Vagina (tissue), 2 donors: ENCODE measurements around the gene REM2. TPM values are rescaled to one million over a fixed set of nuclear protein-coding genes. Genes with fewer than 3 reads are reported as not detected.
A peak's percentile ranks its signal among the peaks of the same experiment; 100 is the strongest.

Experiments
- DNase-seq, 2 donors: peaks; one replicate each; pipeline ENCODE4 v3.0.0-alpha.2; 2017; ENCODE audit errors: extremely low spot score in 2 of 2
- H3K27ac ChIP-seq: fragments of 200-600 bp; sonication (generic); one replicate; pipeline ENCODE4 v1.5.1; 2019
- H3K27me3 ChIP-seq: fragments of 200-600 bp; sonication (generic); one replicate; pipeline ENCODE4 v1.5.1; 2019
- H3K36me3 ChIP-seq, 2 donors: fragments of 200-600 bp; sonication (generic); one replicate each; pipeline ENCODE4 v1.5.1; 2017 to 2019
- H3K4me1 ChIP-seq: fragments of 200-600 bp; sonication (generic); one replicate; pipeline ENCODE4 v1.5.1; 2019
- H3K4me3 ChIP-seq, 2 donors: fragments of 200-600 bp; sonication (generic); 1 replicate in 1 of 2; 2 replicates in 1 of 2; pipeline ENCODE4 v1.5.1; 2016 to 2019
- H3K9me3 ChIP-seq: fragments of 200-600 bp; sonication (generic); one replicate; pipeline ENCODE4 v1.5.1; 2019
- CTCF ChIP-seq, 3 experiments: fragments of 450-650 bp in 2 of 3; fragments of 200-600 bp in 1 of 3; sonication (generic) in 1 of 3; IDR thresholded peaks; one replicate each; pipeline ENCODE4 v1.5.1; 2017 to 2019; ENCODE audit warnings: antibody characterized with exemption in 3 of 3, mild to moderate bottlenecking in 2 of 3, moderate library complexity in 2 of 3
- POLR2A ChIP-seq, 2 donors: fragments of 450-650 bp; IDR thresholded peaks; one replicate each; pipeline ENCODE4 v1.6.1; 2017; ENCODE audit warnings: antibody characterized with exemption in 2 of 2, mild to moderate bottlenecking in 2 of 2, moderate library complexity in 2 of 2
- POLR2AphosphoS5 ChIP-seq, 2 donors: sonication (generic); formaldehyde crosslinking; IDR thresholded peaks; one replicate each; pipeline ENCODE4 v1.9.0; 2017; ENCODE audit warnings: antibody characterized with exemption in 2 of 2, mild to moderate bottlenecking in 2 of 2, low read depth in 1 of 2; ENCODE audit not compliant: insufficient read depth in 1 of 2
- intact Hi-C: fragments of 100-400 bp; cut with DNase I; formaldehyde crosslinking; loops from one replicate; pipeline ENCODE4 v1.15.1; 2023
- total RNA-seq: library from RNA; depleted of rRNA; stranded (reverse); fragments of >200 nt; gene quantifications from one replicate; pipeline ENCODE4 v1.2.3, GENCODE V29; 2016

REM2 gene
- total RNA-seq, 1 donor from 2014 or later, result 3.9 TPM

DNA sequence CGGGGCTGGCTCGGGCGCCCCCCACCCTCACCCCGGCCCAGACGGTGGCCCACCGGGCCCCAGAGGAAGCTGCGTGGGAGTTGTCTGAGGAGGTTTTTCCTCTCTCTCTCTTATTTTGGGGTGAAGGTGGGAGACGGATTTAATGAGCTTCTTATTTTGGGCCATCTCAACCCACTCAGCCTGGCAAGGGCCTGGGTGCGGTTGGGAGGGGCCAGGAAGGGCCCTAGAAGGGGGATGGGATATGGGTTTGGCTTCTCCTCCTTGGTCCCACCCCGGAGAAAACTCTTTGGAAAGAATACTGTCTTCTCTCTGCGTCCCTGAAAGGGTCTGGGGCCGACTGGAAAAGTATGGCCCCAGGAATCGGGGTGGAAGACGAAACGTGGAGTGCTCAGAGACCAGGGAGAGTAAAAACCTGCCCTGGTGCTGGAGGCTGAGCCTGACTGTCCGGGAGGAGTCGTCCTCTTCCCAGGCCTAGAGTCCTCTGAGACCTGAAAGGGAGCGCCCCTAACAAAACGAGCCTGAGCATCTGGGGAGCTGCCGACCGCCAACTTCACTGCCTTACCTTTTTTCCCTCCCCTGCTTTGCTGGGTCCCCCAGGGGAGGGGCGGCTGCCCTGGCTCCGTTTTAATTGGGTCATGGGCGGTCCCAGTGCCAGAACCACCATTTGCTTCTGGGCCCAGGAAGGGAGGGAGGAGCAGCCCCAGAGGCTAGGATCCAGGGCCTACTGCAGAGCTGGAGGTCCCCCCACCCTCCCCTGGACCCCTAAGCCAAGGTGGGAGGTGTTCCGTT lies 45.1 kb upstream of the REM2 start:
- DNase-seq, result no peak
- Histone ChIP-seq H3K36me3 (peaks cover 0 to 32% of the 10 kb centered on the region in 2 donors), H3K27me3 (no peaks in the 10 kb centered on the region), H3K4me3 (peak overlapping the region; percentile 77 to 96), H3K9me3 (no peaks in the 10 kb centered on the region), H3K4me1 (peaks cover 57% of the 10 kb centered on the region), H3K27ac (peak overlapping the region; percentile 96)
- intact Hi-C loops, result loop anchor here (1.0 kb wide), 1 partner anchor 10 kb away; no protein-coding TSS in a partner anchor
- TF ChIP-seq POLR2A (IDR thresholded peaks at IDR 0.05) (peak in 1 of 2 donors; percentile 71), POLR2AphosphoS5 (IDR thresholded peaks at IDR 0.05; ENCODE audit: insufficient read depth in 1 of 2, low read depth in 1 of 2) (peak in 1 of 2 donors; percentile 90), CTCF (IDR thresholded peaks at IDR 0.05) (no peak)

GRCh38 chr14:22838631-22839041 lies 44.4 kb upstream of the REM2 start:
- peaks cover 0 to 37% of the 10 kb centered on the region in 2 donors for H3K36me3 ChIP-seq
- peak overlapping the region; percentile 77 to 96 for H3K4me3 ChIP-seq
- H3K27me3 ChIP-seq, result no peaks in the 10 kb centered on the region
- TF ChIP-seq POLR2AphosphoS5 (IDR thresholded peaks at IDR 0.05; ENCODE audit: insufficient read depth in 1 of 2, low read depth in 1 of 2) (no peak), CTCF (IDR thresholded peaks at IDR 0.05) (no peak), POLR2A (IDR thresholded peaks at IDR 0.05) (no peak)
- H3K9me3 ChIP-seq, result no peaks in the 10 kb centered on the region
- H3K4me1 ChIP-seq, result peaks cover 64% of the 10 kb centered on the region
- intact Hi-C loops, result no loop called here
- H3K27ac ChIP-seq, result peak overlapping the region; percentile 96
- no peak for DNase-seq

- peaks cover 0 to 37% of the 10 kb centered on the region in 2 donors for H3K36me3 ChIP-seq
- H3K27me3 ChIP-seq, result no peaks in the 10 kb centered on the region
- H3K27ac ChIP-seq, result peak overlapping the region; percentile 96
- TF ChIP-seq POLR2AphosphoS5 (IDR thresholded peaks at IDR 0.05; ENCODE audit: insufficient read depth in 1 of 2, low read depth in 1 of 2) (peak in 1 of 2 donors; percentile 75), POLR2A (IDR thresholded peaks at IDR 0.05) (no peak), CTCF (IDR thresholded peaks at IDR 0.05) (no peak)
- H3K4me1 ChIP-seq, result peaks cover 70% of the 10 kb centered on the region
- intact Hi-C loops, result no loop called here
- peak overlapping the region; percentile 77 to 96 for H3K4me3 ChIP-seq
- H3K9me3 ChIP-seq, result no peaks in the 10 kb centered on the region
- DNase-seq, result no peak
Observed at GRCh38 chr14:22839159-22839779, 43.8 kb upstream of the REM2 start.

GRCh38 chr14:22841311-22841710 lies 41.7 kb upstream of the REM2 start:
- H3K4me3 ChIP-seq, result no peak overlapping the region
- peaks cover 6 to 56% of the 10 kb centered on the region in 2 donors for H3K36me3 ChIP-seq
- intact Hi-C loops, result no loop called here
- DNase-seq, result no peak
- peak overlapping the region; percentile 96 for H3K27ac ChIP-seq
- TF ChIP-seq POLR2A (IDR thresholded peaks at IDR 0.05), result no peak
- H3K4me1 ChIP-seq, result peaks cover 83% of the 10 kb centered on the region
- H3K9me3 ChIP-seq, result no peaks in the 10 kb centered on the region
- no peaks in the 10 kb centered on the region for H3K27me3 ChIP-seq

GRCh38 chr14:22841769-22842168 lies 41.3 kb upstream of the REM2 start:
- peaks cover 6 to 60% of the 10 kb centered on the region in 2 donors for H3K36me3 ChIP-seq
- H3K4me3 ChIP-seq, result no peak overlapping the region
- TF ChIP-seq POLR2A (IDR thresholded peaks at IDR 0.05) (no peak), CTCF (IDR thresholded peaks at IDR 0.05) (no peak), POLR2AphosphoS5 (IDR thresholded peaks at IDR 0.05; ENCODE audit: insufficient read depth in 1 of 2, low read depth in 1 of 2) (no peak)
- H3K27ac ChIP-seq, result peak overlapping the region; percentile 96
- H3K4me1 ChIP-seq, result peaks cover 87% of the 10 kb centered on the region
- intact Hi-C loops, result no loop called here
- no peaks in the 10 kb centered on the region for H3K9me3 ChIP-seq
- DNase-seq, result no peak
- no peaks in the 10 kb centered on the region for H3K27me3 ChIP-seq
